Measurements from ENCODE around the gene LDLR.
"Not testable (repeated sequence)": the region's sequence is repeated elsewhere in the genome, so short reads cannot be mapped to it uniquely, and the experiment has no call there.

LDLR gene

GRCh38 chr19:11140896-11141295 lies 51.6 kb downstream of the LDLR start:
- no peak for DNase-seq (ENCODE audit: low read depth)

- no peak for DNase-seq (ENCODE audit: low read depth)
These were observed 52.8 kb downstream of the LDLR start for GRCh38 chr19:11141937-11142527.

- DNase-seq (ENCODE audit: low read depth), result peak; percentile 88
These were observed 53.4 kb downstream of the LDLR start for GRCh38 chr19:11142528-11143171.

GRCh38 chr19:11145536-11145924 lies 56.3 kb downstream of the LDLR start:
- DNase-seq (ENCODE audit: low read depth), result no peak

GRCh38 chr19:11148001-11148400 lies 58.7 kb downstream of the LDLR start:
- no peak for DNase-seq (ENCODE audit: low read depth)

- no peak for DNase-seq (ENCODE audit: low read depth)
These were observed 61.9 kb downstream of the LDLR start for GRCh38 chr19:11151181-11151580.

- DNase-seq (ENCODE audit: low read depth), result no peak
These were observed 63.2 kb downstream of the LDLR start for GRCh38 chr19:11152318-11153062.

- DNase-seq (ENCODE audit: low read depth), result no peak
These were observed 65.4 kb downstream of the LDLR start for GRCh38 chr19:11154683-11155047.

- peak; percentile 94 for DNase-seq (ENCODE audit: low read depth)
These were observed 66.3 kb downstream of the LDLR start, which contains the start of gene SPC24 for GRCh38 chr19:11155373-11156120. SPC24 (minus strand) TSS chr19:11155782; CDS start chr19:11155776, 6 bp downstream.

GRCh38 chr19:11159598-11160439 lies 70.6 kb downstream of the LDLR start:
- no peak for DNase-seq (ENCODE audit: low read depth)

- DNase-seq (ENCODE audit: low read depth), result not testable (repeated sequence)
These were observed 71.1 kb downstream of the LDLR start for GRCh38 chr19:11160440-11160768.

GRCh38 chr19:11164296-11164695 lies 75.0 kb downstream of the LDLR start:
- DNase-seq (ENCODE audit: low read depth), result no peak

- no peak for DNase-seq (ENCODE audit: low read depth)
These were observed 75.7 kb downstream of the LDLR start for GRCh38 chr19:11164879-11165406.

GRCh38 chr19:11165486-11166030 lies 76.3 kb downstream of the LDLR start:
- DNase-seq (ENCODE audit: low read depth), result no peak

GRCh38 chr19:11166281-11167142 lies 77.2 kb downstream of the LDLR start:
- no peak for DNase-seq (ENCODE audit: low read depth)

GRCh38 chr19:11168568-11168967 lies 79.3 kb downstream of the LDLR start:
- peak; percentile 88 for DNase-seq (ENCODE audit: low read depth)

GRCh38 chr19:11169896-11170678 lies 80.8 kb downstream of the LDLR start:
- DNase-seq (ENCODE audit: low read depth), result no peak

GRCh38 chr19:11171144-11171543 lies 81.9 kb downstream of the LDLR start:
- DNase-seq (ENCODE audit: low read depth), result no peak

GRCh38 chr19:11172576-11172975 lies 83.3 kb downstream of the LDLR start:
- DNase-seq (ENCODE audit: low read depth), result no peak

Data from HS-27A (cell line).